Lower leg skin (tissue), 4 donors: ENCODE results near the gene C19orf47. TPM values are rescaled to one million over a fixed set of nuclear protein-coding genes. Genes with fewer than 3 reads are reported as not detected.

Source experiments
- DNase-seq, 2 donors: peaks; one replicate each; pipeline ENCODE4 v3.0.0-alpha.2; 2019; ENCODE audit warnings: low spot score in 2 of 2
- H3K4me3 ChIP-seq: fragments of 200-600 bp; sonication (generic); 2 replicates; pipeline ENCODE4 v1.5.1; 2017; ENCODE audit warnings: mild to moderate bottlenecking, low read depth; ENCODE audit not compliant: poor library complexity, severe bottlenecking
- CTCF ChIP-seq, 3 donors: fragments of 450-650 bp; IDR thresholded peaks; one replicate each; pipeline ENCODE4 v1.5.1; 2016; ENCODE audit warnings: antibody characterized with exemption in 3 of 3, mild to moderate bottlenecking in 3 of 3, moderate library complexity in 2 of 3
- POLR2A ChIP-seq, 2 donors: fragments of 450-650 bp; IDR thresholded peaks; one replicate each; pipeline ENCODE4 v1.6.1; 2016 to 2017; ENCODE audit warnings: antibody characterized with exemption in 2 of 2, mild to moderate bottlenecking in 1 of 2, moderate library complexity in 1 of 2
- WGBS, 2 donors: methylation state at CpG; one replicate each; pipeline ENCODE4 v1.1.5; 2018; 5-methylcytosine and 5-hydroxymethylcytosine counted together
- intact Hi-C: fragments of 100-400 bp; cut with DNase I; formaldehyde crosslinking; loops from one replicate; pipeline ENCODE4 v1.15.0; 2023; ENCODE audit warnings: low total_unique reads
- total RNA-seq, 4 donors: library from RNA; depleted of rRNA; stranded (reverse); fragments of >200 nt; gene quantifications; one replicate each; pipeline ENCODE4 v1.1.0, GENCODE V29; 2016

Gene C19orf47
- total RNA-seq, 4 donors from 2014 or later: 10.5 to 29.5 (median 13.1) TPM

GRCh38 chr19:40321566-40322270, 26.5 kb downstream of the C19orf47 start:
- no peak for DNase-seq
- TF ChIP-seq POLR2A (IDR thresholded peaks at IDR 0.05) (no peak), CTCF (IDR thresholded peaks at IDR 0.05) (no peak)
- intact Hi-C loops: no loop called here
- WGBS, 2 donors: 91 to 97% methylated on average over 15 of the region's 27 CpGs
- no peak overlapping the region for H3K4me3 ChIP-seq

- no peak for TF ChIP-seq CTCF (IDR thresholded peaks at IDR 0.05)
- 95 to 97% methylated on average over 18 of the region's 18 CpGs for WGBS, 2 donors
- no peak for DNase-seq
- H3K4me3 ChIP-seq: no peak overlapping the region
- intact Hi-C loops: no loop called here
Measured at GRCh38 chr19:40321076-40321475, 27.1 kb downstream of the C19orf47 start.

- TF ChIP-seq CTCF (IDR thresholded peaks at IDR 0.05) (no peak), POLR2A (IDR thresholded peaks at IDR 0.05) (no peak)
- intact Hi-C loops: no loop called here
- no peak for DNase-seq
- WGBS, 2 donors: 78 to 89% methylated on average over 7 of the region's 7 CpGs
- no peak overlapping the region for H3K4me3 ChIP-seq
Measured at GRCh38 chr19:40320558-40320935, 27.6 kb downstream of the C19orf47 start.

- WGBS, 2 donors: 78 to 86% methylated on average over 7 of the region's 7 CpGs
- no peak for DNase-seq
- intact Hi-C loops: loop anchor here (10.0 kb wide), 1 partner anchor 207 kb away; no protein-coding TSS in a partner anchor
- no peak overlapping the region for H3K4me3 ChIP-seq
- TF ChIP-seq POLR2A (IDR thresholded peaks at IDR 0.05) (no peak), CTCF (IDR thresholded peaks at IDR 0.05) (no peak)
Measured at GRCh38 chr19:40317338-40317737, 30.9 kb downstream of the C19orf47 start.

GRCh38 chr19:40315812-40316470, 32.3 kb downstream of the C19orf47 start:
- WGBS, 2 donors: 85 to 86% methylated on average over 5 of the region's 5 CpGs
- DNase-seq: no peak
- H3K4me3 ChIP-seq: no peak overlapping the region
- TF ChIP-seq POLR2A (IDR thresholded peaks at IDR 0.05) (no peak), CTCF (IDR thresholded peaks at IDR 0.05) (no peak)
- intact Hi-C loops: loop anchor here (10.0 kb wide), 1 partner anchor 209 kb away; no protein-coding TSS in a partner anchor
